ENCODE data around the gene SP3. TPM values are rescaled to one million over a fixed set of nuclear protein-coding genes. Genes with fewer than 3 reads are reported as not detected.

The SP3 gene
- total and polyA plus RNA-seq, 2 of the 8 experiments (the other 6 are each of a cell fraction or from before 2014, with no cell fraction given) = 31.0 to 92.1 TPM

DNA sequence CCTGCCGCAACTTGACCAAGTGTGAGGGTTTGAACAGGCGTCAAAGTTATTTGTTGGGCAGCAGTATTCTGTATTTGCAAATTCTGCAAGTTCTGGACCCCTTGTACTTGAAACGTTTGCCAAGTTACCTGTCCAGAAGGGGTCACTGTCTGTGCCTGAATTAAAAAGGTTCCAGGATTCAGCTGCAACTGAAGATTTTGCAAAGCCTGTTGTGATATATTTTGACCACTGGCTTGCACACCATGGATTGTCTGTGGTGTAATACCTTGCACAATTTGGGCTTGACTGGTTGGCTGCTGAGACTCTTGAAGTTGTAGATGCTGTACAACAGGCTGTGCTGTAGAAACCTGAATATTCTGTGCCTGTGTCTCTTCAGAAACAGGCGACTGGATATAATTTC, 10.2 kb downstream of the SP3 start:
- Histone ChIP-seq H4K91ac (replicated peaks; ENCODE audit: insufficient read length, low read length) (no peak overlapping the region), H4K8ac (ENCODE audit: extremely low read depth, insufficient read depth, low read length) (no peak overlapping the region; the same call in 1 of the 2 replicates), H2AFZ (ENCODE audit: low read length) (no peak overlapping the region), H3K4ac (replicated peaks; ENCODE audit: insufficient read length, low read depth, low read length) (no peak overlapping the region), H3K4me2 (ENCODE audit: insufficient read depth in 1 of 2, low read depth in 2 of 2, low read length in 2 of 2) (no peak overlapping the region), H3K4me1 (replicated peaks in 1 of 4; ENCODE audit: control insufficient read depth in 3 of 4, insufficient read depth in 4 of 4, low read length in 3 of 4) (0 out of 7 replicates have a peak, but pooled peaks cover 0 to 3% (median 0%) of the 10 kb centered on the region in 4 experiments), H3K18ac (ENCODE audit: extremely low read depth, low read length) (no peak overlapping the region), H3K9ac (replicated peaks in 1 of 4; ENCODE audit: extremely low read depth in 1 of 4, low read depth in 3 of 4, low read length in 3 of 4) (no peak overlapping the region), H3K79me1 (ENCODE audit: low read depth, low read length) (no peaks in the 10 kb centered on the region; the same call in 1 of the 2 replicates), H3K27ac (ENCODE audit: low read depth, low read length) (no peak overlapping the region), H2BK15ac (ENCODE audit: low read length) (no peak overlapping the region), H3K27me3 (replicated peaks in 1 of 4; ENCODE audit: control insufficient read depth in 3 of 4, extremely low read depth in 1 of 4, insufficient read depth in 3 of 4, low read length in 3 of 4) (no peaks in the 10 kb centered on the region), H4K20me1 (replicated peaks in 1 of 2; ENCODE audit: control insufficient read depth in 1 of 2, insufficient read depth in 2 of 2, low read length in 2 of 2) (peaks cover 6 to 12% of the 10 kb centered on the region in 2 experiments), H3K56ac (replicated peaks; ENCODE audit: insufficient read length, low read depth, low read length) (no peak overlapping the region), H2BK20ac (ENCODE audit: low read length) (no peak overlapping the region), H3K23me2 (ENCODE audit: low read depth, low read length) (no peaks in the 10 kb centered on the region), H3K14ac (ENCODE audit: insufficient read length) (no peak overlapping the region), H2BK120ac (replicated peaks; ENCODE audit: low read depth, low read length) (no peak overlapping the region), H3K4me3 (ENCODE audit: extremely low read depth in 1 of 4, insufficient read depth in 2 of 4, low read depth in 3 of 4, low read length in 4 of 4) (no peak overlapping the region), H2BK12ac (ENCODE audit: low read depth, low read length) (no peak overlapping the region), H4K5ac (ENCODE audit: insufficient read length, low read depth, low read length) (no peak overlapping the region), H2AK5ac (ENCODE audit: low read depth, low read length) (no peak overlapping the region), H3K9me3 (ENCODE audit: insufficient read depth in 2 of 2, low read depth in 1 of 2, low read length in 1 of 2) (peaks cover 0 to 2% of the 10 kb centered on the region in 2 experiments; a peak in 1 of 4 replicates), H2BK5ac (ENCODE audit: low read depth, low read length) (no peak overlapping the region), H3K36me3 (ENCODE audit: control insufficient read depth in 2 of 4, insufficient read depth in 4 of 4, low read length in 3 of 4) (peaks cover 6 to 45% (median 29%) of the 10 kb centered on the region in 4 experiments), H3K79me2 (ENCODE audit: control insufficient read depth in 1 of 2, insufficient read depth in 2 of 2, low read length in 2 of 2) (peaks cover 37 to 100% of the 10 kb centered on the region in 2 experiments), H3K23ac (ENCODE audit: insufficient read length) (no peak overlapping the region)
- peak in 2 of 3 experiments; percentile 5 to 20; a peak in 2 of 4 replicates for TF ChIP-seq CTCF (IDR thresholded peaks at IDR 0.05; ENCODE audit: control extremely low read depth in 1 of 3, insufficient read depth in 1 of 3, low read depth in 1 of 3, low read length in 3 of 3)
- TF ChIP-seq BCL11A (IDR thresholded peaks at IDR 0.05; ENCODE audit: low read depth in 2 of 2, low read length in 2 of 2) = no peak
- peak; percentile 25 to 31; a peak in 3 of 4 replicates for TF ChIP-seq RAD21 (IDR thresholded peaks at IDR 0.05 in 1 of 2, conservative IDR thresholded peaks at IDR 0.05 in 1 of 2; ENCODE audit: low read depth in 2 of 2, low read length in 2 of 2)
- DNase-seq (ENCODE audit: low read depth in 1 of 2, low spot score in 2 of 2) (no peak), FAIRE-seq (no peak)
- WGBS, 2 experiments (ENCODE audit: extremely low coverage in 1 of 2, insufficient coverage in 1 of 2, insufficient read length in 1 of 2, insufficient replicate concordance in 2 of 2, low coverage in 1 of 2, low lambda C conversion rate in 2 of 2, missing lambda C conversion rate in 1 of 2) = 95% methylated on average over 4 of the region's 4 CpGs; no CpG with 5 or more reads in 1 of the 2 experiments
- ChIA-PET POLR2A (ENCODE audit: partially characterized antibody) (interaction anchor here (1.2 kb wide), 1 partner anchor 24 kb away, joined by 5 read pairs; no protein-coding TSS in a partner anchor), CTCF (ENCODE audit: partially characterized antibody) (interaction anchor here (1.0 to 1.7 kb wide), 4 partner anchors 22 to 205 kb away, joined by 3 to 5 read pairs (median 3); no protein-coding TSS in a partner anchor)

Measured in H1 (cell line).